ENCODE data around the gene ZNF354B.

GRCh38 chr5:178895615-178896571 is 36.1 kb downstream of the ZNF354B start, which contains the start of gene ZFP2:
- TF ChIP-seq CTCF (IDR thresholded peaks at IDR 0.05; ENCODE audit: low read depth, low read length, missing input control) (no peak), RAD21 (IDR thresholded peaks at IDR 0.05) (peak in 1 of 2 donors; percentile 29), FOXA2 (IDR thresholded peaks at IDR 0.05) (no peak), RXRA (IDR thresholded peaks at IDR 0.05) (no peak), SP1 (IDR thresholded peaks at IDR 0.05) (no peak), MAX (IDR thresholded peaks at IDR 0.05) (no peak), JUND (IDR thresholded peaks at IDR 0.05) (no peak), REST (IDR thresholded peaks at IDR 0.05) (no peak)
